Measurements from ENCODE around the gene CSF1R. TPM values are rescaled to one million over a fixed set of nuclear protein-coding genes. Genes with fewer than 3 reads are reported as not detected.

CSF1R gene
- total and polyA plus RNA-seq, 2 of the 4 experiments (the other 2 are of a cell fraction), result 0.14 to 0.36 TPM

- dilution Hi-C loops (cut with HindIII; ENCODE audit: low sequenced_read_pairs, unreplicated experiment), result no loop called here
- peak; percentile 86 for DNase-seq
These were observed 42.0 kb downstream of the CSF1R start for GRCh38 chr5:150044329-150044681.

More at GRCh38 chr5:150044329-150044681, 42.0 kb downstream of the CSF1R start:
- peak overlapping the region; percentile 84 for H2AFZ ChIP-seq (replicated peaks; ENCODE audit: low read length, poor library complexity)
- peak overlapping the region; percentile 89 for H3K14ac ChIP-seq (replicated peaks; ENCODE audit: low read depth, low read length)
- H2BK5ac ChIP-seq (ENCODE audit: low read depth, low read length, poor library complexity, severe bottlenecking), result peak overlapping the region; percentile 87
- H3K79me1 ChIP-seq (ENCODE audit: low read depth in 1 of 2, low read length in 2 of 2), result peaks cover 32 to 72% of the 10 kb centered on the region in 2 experiments
- H3K4me3 ChIP-seq (ENCODE audit: insufficient read depth, low read depth, low read length), result no peak overlapping the region
- ATAC-seq (ENCODE audit: low read depth), result peak; percentile 79
- peak overlapping the region; percentile 69; the same call in 1 of the 3 replicates for H2BK15ac ChIP-seq (ENCODE audit: low read depth, low read length)
- no peaks in the 10 kb centered on the region for H3K27me3 ChIP-seq (ENCODE audit: control insufficient read depth, insufficient read depth, low read length)
- TF ChIP-seq MAZ (IDR thresholded peaks at IDR 0.05; ENCODE audit: borderline replicate concordance, low read depth, low read length) (no peak), MAFK (IDR thresholded peaks at IDR 0.05; ENCODE audit: low read depth, low read length) (no peak), BHLHE40 (IDR thresholded peaks at IDR 0.05; ENCODE audit: low read depth, low read length) (no peak), RCOR1 (IDR thresholded peaks at IDR 0.05; ENCODE audit: insufficient replicate concordance, low read length) (no peak)
- no TSS peak for BruUV-seq (replicated peaks)
- ChIA-PET POLR2A (ENCODE audit: unreplicated experiment) (no interaction called here), CTCF (no interaction called here)
- peak overlapping the region; percentile 42; the same call in 1 of the 2 replicates for H4K5ac ChIP-seq (ENCODE audit: low read depth, low read length)
- H3K18ac ChIP-seq (ENCODE audit: low read depth, low read length), result peak overlapping the region; percentile 21; the same call in 1 of the 2 replicates
- peaks cover 33% of the 10 kb centered on the region for H3K9me1 ChIP-seq (ENCODE audit: insufficient read depth, low read length)
- H2AK9ac ChIP-seq (replicated peaks; ENCODE audit: low read depth, low read length, poor library complexity), result peak overlapping the region; percentile 89
- 0 out of 2 replicates have a peak overlapping the region, but pooled peaks have one; percentile 21 for H3K9ac ChIP-seq (ENCODE audit: low read depth, low read length)
- H2AK5ac ChIP-seq (ENCODE audit: low read depth, low read length), result peak overlapping the region; percentile 79
- H2BK20ac ChIP-seq (ENCODE audit: low read depth, low read length), result peak overlapping the region; percentile 89
- H4K20me1 ChIP-seq (ENCODE audit: insufficient read depth, low read length), result peaks cover 6% of the 10 kb centered on the region; the same call in 1 of the 2 replicates
- H3K56ac ChIP-seq (ENCODE audit: extremely low read depth, insufficient read depth, low read length), result peak overlapping the region; percentile 70; the same call in 1 of the 2 replicates
- H2BK120ac ChIP-seq (ENCODE audit: low read depth, low read length), result peak overlapping the region; percentile 75
- H3K23ac ChIP-seq (ENCODE audit: low read depth, low read length), result peak overlapping the region; percentile 91
- H3K4me2 ChIP-seq (ENCODE audit: low read depth, low read length), result peak overlapping the region; percentile 40
- H3K4me1 ChIP-seq (ENCODE audit: control insufficient read depth, insufficient read depth, low read length), result peaks cover 17% of the 10 kb centered on the region
- in situ Hi-C loops (cut with MboI; ENCODE audit: low sequenced_read_pairs) (no loop called here), intact Hi-C loops (cut with micrococcal nuclease) (no loop called here)
- peak overlapping the region; percentile 56 to 68; a peak in 3 of 4 replicates for H4K8ac ChIP-seq (ENCODE audit: low read depth in 2 of 2, low read length in 2 of 2)
- peak overlapping the region; percentile 90 for H3K4ac ChIP-seq (ENCODE audit: low read depth, low read length)
- no peaks in the 10 kb centered on the region for H3K9me3 ChIP-seq (ENCODE audit: control insufficient read depth, insufficient read depth, low read length)
- peaks cover 59% of the 10 kb centered on the region for H3K36me3 ChIP-seq (ENCODE audit: control insufficient read depth, insufficient read depth, low read length)
- H4K91ac ChIP-seq (ENCODE audit: insufficient read depth, low read depth, low read length), result peak overlapping the region; percentile 93
- H3K27ac ChIP-seq (ENCODE audit: insufficient read depth, low read length), result peak overlapping the region; percentile 77
